ES-I3 (cell line): Measurements from ENCODE around the gene TMEM39A.

Source experiments
- H3K36me3 ChIP-seq: 2 replicates; pipeline ENCODE4 v1.6.1; 2013; ENCODE audit warnings: mild to moderate bottlenecking, low read length, control low read depth, moderate library complexity; ENCODE audit not compliant: insufficient read depth
- H3K4me1 ChIP-seq: 2 replicates; pipeline ENCODE4 v1.6.1; 2013; ENCODE audit warnings: mild to moderate bottlenecking, control low read depth, low read length; ENCODE audit not compliant: insufficient read depth
- H3K9ac ChIP-seq: 2 replicates; pipeline ENCODE4 v1.6.1; 2013; ENCODE audit warnings: low read depth, mild to moderate bottlenecking, low read length, moderate library complexity
- H3K9me3 ChIP-seq: 2 replicates; pipeline ENCODE4 v1.6.1; 2013; ENCODE audit warnings: mild to moderate bottlenecking, low read length, moderate library complexity; ENCODE audit not compliant: control insufficient read depth, insufficient read depth

TMEM39A gene

GRCh38 chr3:119428538-119428937 is 34.9 kb downstream of the TMEM39A start:
- H3K4me1 ChIP-seq = no peaks in the 10 kb centered on the region
- H3K9me3 ChIP-seq = peaks cover 49% of the 10 kb centered on the region
- peaks cover 19% of the 10 kb centered on the region for H3K36me3 ChIP-seq
- no peak overlapping the region for H3K9ac ChIP-seq

- peaks cover 17% of the 10 kb centered on the region for H3K36me3 ChIP-seq
- H3K4me1 ChIP-seq = no peaks in the 10 kb centered on the region
- H3K9ac ChIP-seq = no peak overlapping the region
- peaks cover 49% of the 10 kb centered on the region for H3K9me3 ChIP-seq
These were observed 35.7 kb downstream of the TMEM39A start for GRCh38 chr3:119427669-119428068.

- Histone ChIP-seq H3K4me1 (no peaks in the 10 kb centered on the region), H3K36me3 (no peaks in the 10 kb centered on the region; the same call in 1 of the 2 replicates), H3K9ac (no peak overlapping the region), H3K9me3 (peaks cover 6% of the 10 kb centered on the region)
These were observed 43.2 kb downstream of the TMEM39A start for GRCh38 chr3:119420196-119420595.

- H3K9ac ChIP-seq = no peak overlapping the region
- H3K9me3 ChIP-seq = no peaks in the 10 kb centered on the region
- H3K36me3 ChIP-seq = no peaks in the 10 kb centered on the region; the same call in 1 of the 2 replicates
- no peaks in the 10 kb centered on the region for H3K4me1 ChIP-seq
These were observed 44.8 kb downstream of the TMEM39A start for GRCh38 chr3:119418641-119419040.

- H3K9me3 ChIP-seq = no peaks in the 10 kb centered on the region
- no peaks in the 10 kb centered on the region; the same call in 1 of the 2 replicates for H3K36me3 ChIP-seq
- no peak overlapping the region for H3K9ac ChIP-seq
- H3K4me1 ChIP-seq = no peaks in the 10 kb centered on the region
These were observed 45.5 kb downstream of the TMEM39A start for GRCh38 chr3:119417771-119418512.

GRCh38 chr3:119416873-119417272 is 46.5 kb downstream of the TMEM39A start:
- H3K4me1 ChIP-seq = no peaks in the 10 kb centered on the region
- no peaks in the 10 kb centered on the region for H3K9me3 ChIP-seq
- no peak overlapping the region for H3K9ac ChIP-seq
- no peaks in the 10 kb centered on the region; the same call in 1 of the 2 replicates for H3K36me3 ChIP-seq

- H3K9me3 ChIP-seq = no peaks in the 10 kb centered on the region
- H3K9ac ChIP-seq = no peak overlapping the region
- H3K4me1 ChIP-seq = no peaks in the 10 kb centered on the region
- H3K36me3 ChIP-seq = no peaks in the 10 kb centered on the region; the same call in 1 of the 2 replicates
These were observed 49.7 kb downstream of the TMEM39A start for GRCh38 chr3:119413603-119414280.

- Histone ChIP-seq H3K9ac (no peak overlapping the region), H3K4me1 (no peaks in the 10 kb centered on the region), H3K36me3 (no peaks in the 10 kb centered on the region), H3K9me3 (no peaks in the 10 kb centered on the region)
These were observed 53.6 kb downstream of the TMEM39A start for GRCh38 chr3:119409844-119410243.

- no peaks in the 10 kb centered on the region for H3K9me3 ChIP-seq
- no peaks in the 10 kb centered on the region for H3K36me3 ChIP-seq
- no peaks in the 10 kb centered on the region for H3K4me1 ChIP-seq
- no peak overlapping the region for H3K9ac ChIP-seq
These were observed 55.0 kb downstream of the TMEM39A start for GRCh38 chr3:119408243-119408950.

GRCh38 chr3:119405315-119405714 is 58.1 kb downstream of the TMEM39A start:
- peaks cover 6% of the 10 kb centered on the region; the same call in 1 of the 2 replicates for H3K4me1 ChIP-seq
- H3K9ac ChIP-seq = no peak overlapping the region
- H3K36me3 ChIP-seq = no peaks in the 10 kb centered on the region
- no peaks in the 10 kb centered on the region; the same call in 1 of the 2 replicates for H3K9me3 ChIP-seq

- Histone ChIP-seq H3K4me1 (peaks cover 6% of the 10 kb centered on the region; the same call in 1 of the 2 replicates), H3K9ac (no peak overlapping the region), H3K9me3 (no peaks in the 10 kb centered on the region; the same call in 1 of the 2 replicates), H3K36me3 (no peaks in the 10 kb centered on the region)
These were observed 60.2 kb downstream of the TMEM39A start for GRCh38 chr3:119403201-119403600.

GRCh38 chr3:119402791-119403190 is 60.6 kb downstream of the TMEM39A start:
- H3K36me3 ChIP-seq = no peaks in the 10 kb centered on the region
- H3K9me3 ChIP-seq = no peaks in the 10 kb centered on the region; the same call in 1 of the 2 replicates
- H3K4me1 ChIP-seq = peaks cover 6% of the 10 kb centered on the region; the same call in 1 of the 2 replicates
- H3K9ac ChIP-seq = no peak overlapping the region

- Histone ChIP-seq H3K36me3 (no peaks in the 10 kb centered on the region), H3K4me1 (peaks cover 6% of the 10 kb centered on the region; the same call in 1 of the 2 replicates), H3K9ac (peak overlapping the region; percentile 35; the same call in 1 of the 2 replicates), H3K9me3 (no peaks in the 10 kb centered on the region; the same call in 1 of the 2 replicates)
These were observed 61.6 kb downstream of the TMEM39A start for GRCh38 chr3:119401503-119402440.
